Measurements from ENCODE around the gene MED22.
A peak's percentile ranks its signal among the peaks of the same experiment; 100 is the strongest.

Gene MED22

DNA sequence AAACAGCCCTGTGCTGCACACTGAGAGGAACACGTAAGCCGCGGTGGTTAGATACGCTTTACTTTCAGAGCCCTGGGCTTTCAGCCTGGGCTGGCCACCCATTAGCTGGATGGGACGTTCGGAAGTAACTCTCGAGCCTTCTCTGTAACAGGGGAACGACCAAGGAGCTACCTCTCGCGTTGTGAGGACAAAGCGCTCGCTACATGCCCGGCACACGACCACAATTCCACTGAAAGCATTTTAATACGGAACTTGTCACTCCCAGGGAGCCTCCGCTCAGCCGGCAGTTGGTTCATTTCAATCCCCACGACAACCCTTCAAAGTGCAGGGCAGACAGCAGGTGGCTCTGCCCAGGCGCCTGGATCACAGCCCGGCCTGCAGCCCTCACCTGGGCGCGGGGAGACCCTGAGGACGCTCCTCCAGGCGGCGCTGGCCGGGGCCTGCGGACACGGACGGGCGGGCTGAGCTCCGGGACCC is 8.0 kb upstream of the MED22 start:
- Mint-ChIP-seq H3K27me3 (no peaks in the 10 kb centered on the region), H3K4me1 (peaks cover 42 to 74% of the 10 kb centered on the region in 2 donors), H3K36me3 (peaks cover 24 to 40% of the 10 kb centered on the region in 2 donors), H3K27ac (peak overlapping the region; percentile 90), H3K9me3 (no peaks in the 10 kb centered on the region), H3K4me3 (peak overlapping the region; percentile 87 to 96)
- DNase-seq (no peak), ATAC-seq (replicated peaks) (peak; percentile 43 to 44)

DNA sequence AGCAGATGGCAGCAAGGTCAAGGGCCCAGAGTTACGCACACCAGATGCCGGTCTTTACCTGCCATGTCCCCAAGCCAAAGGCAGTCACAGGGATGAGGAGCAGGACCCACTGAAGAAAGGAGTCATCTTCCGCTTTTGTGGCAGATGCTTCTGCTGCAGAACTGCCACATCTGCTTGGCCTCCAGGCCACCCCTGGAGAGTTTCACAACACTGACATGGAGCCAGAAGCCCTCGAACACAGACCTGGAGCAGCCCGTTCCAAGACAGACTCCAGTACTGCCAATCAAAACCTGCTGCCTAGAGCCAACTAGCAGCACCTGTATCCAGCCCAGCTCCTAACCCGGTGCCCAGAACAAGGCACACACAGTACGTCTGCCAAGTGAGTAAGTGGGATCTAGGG is 6.8 kb upstream of the MED22 start:
- Mint-ChIP-seq H3K27me3 (no peaks in the 10 kb centered on the region), H3K9me3 (no peaks in the 10 kb centered on the region), H3K27ac (peak overlapping the region; percentile 59), H3K4me3 (peak overlapping the region; percentile 52 to 56), H3K4me1 (peaks cover 41 to 73% of the 10 kb centered on the region in 2 donors), H3K36me3 (peaks cover 27 to 43% of the 10 kb centered on the region in 2 donors)
- no peak for ATAC-seq (replicated peaks)
- no peak for DNase-seq

DNA sequence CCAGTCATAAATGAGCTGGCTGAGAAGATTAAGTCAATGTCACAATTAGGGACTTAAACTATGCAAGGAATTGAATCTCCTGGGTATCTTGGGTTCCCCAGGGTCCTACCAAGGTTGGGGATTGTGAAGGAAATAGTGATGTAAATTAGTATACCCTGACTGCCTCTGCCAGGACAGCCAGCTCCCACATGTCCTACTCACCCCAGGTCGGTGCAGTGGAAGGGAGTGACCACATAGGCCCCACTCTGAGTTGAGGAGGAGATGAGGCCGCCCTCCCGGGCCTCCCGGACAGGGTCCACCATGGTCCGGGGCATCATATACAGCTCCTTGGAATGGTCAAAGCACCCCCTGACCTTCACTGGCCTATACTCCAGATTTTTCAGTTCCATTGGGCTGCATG is 5.6 kb upstream of the MED22 start:
- H3K4me3 Mint-ChIP-seq, result no peak overlapping the region
- peak overlapping the region; percentile 92 for H3K27ac Mint-ChIP-seq
- H3K4me1 Mint-ChIP-seq, result peaks cover 41 to 73% of the 10 kb centered on the region in 2 donors
- ATAC-seq (replicated peaks) (no peak), DNase-seq (no peak)
- H3K9me3 Mint-ChIP-seq, result no peaks in the 10 kb centered on the region
- peaks cover 33 to 48% of the 10 kb centered on the region in 2 donors for H3K36me3 Mint-ChIP-seq
- no peaks in the 10 kb centered on the region for H3K27me3 Mint-ChIP-seq

DNA sequence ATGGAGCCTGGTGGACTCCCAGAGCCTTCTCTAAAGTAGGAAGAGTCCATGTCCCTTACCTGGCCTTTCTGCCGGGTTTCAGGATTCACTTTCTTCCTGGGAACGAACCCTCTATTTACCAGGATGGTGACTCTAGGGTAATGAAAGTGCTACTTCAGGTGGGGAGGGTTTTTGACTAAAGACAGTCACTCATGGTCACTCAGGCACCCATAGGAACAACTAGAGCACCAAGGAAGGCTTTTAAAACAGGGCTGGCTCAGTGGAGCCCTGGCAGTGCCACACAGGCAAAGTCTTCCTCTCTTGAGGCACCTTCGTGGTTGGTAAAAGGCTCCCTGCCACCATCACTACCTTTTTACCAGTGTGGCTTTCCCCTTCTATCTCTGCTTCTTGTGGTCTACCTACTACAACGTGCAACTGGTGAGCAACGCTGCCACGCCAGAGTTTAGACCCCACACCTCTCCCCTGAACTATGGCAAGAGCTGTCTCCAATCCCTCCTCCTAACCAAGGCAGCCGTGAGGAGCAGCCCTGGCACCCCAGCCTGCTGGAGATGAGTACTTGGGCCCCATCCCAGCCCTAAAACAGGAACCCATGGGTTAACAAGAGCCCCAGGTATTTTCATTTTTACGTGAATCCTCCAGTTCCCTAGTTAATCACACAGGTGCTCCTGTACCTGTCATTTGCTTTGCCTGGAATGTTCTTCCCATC is 4.9 kb upstream of the MED22 start:
- Mint-ChIP-seq H3K4me3 (peak overlapping the region in 1 of 2 donors; percentile 37), H3K9me3 (no peaks in the 10 kb centered on the region), H3K27ac (peak overlapping the region; percentile 92), H3K4me1 (peaks cover 37 to 73% of the 10 kb centered on the region in 2 donors), H3K36me3 (peaks cover 40 to 48% of the 10 kb centered on the region in 2 donors), H3K27me3 (no peaks in the 10 kb centered on the region)
- no peak for DNase-seq
- ATAC-seq (replicated peaks), result no peak

DNA sequence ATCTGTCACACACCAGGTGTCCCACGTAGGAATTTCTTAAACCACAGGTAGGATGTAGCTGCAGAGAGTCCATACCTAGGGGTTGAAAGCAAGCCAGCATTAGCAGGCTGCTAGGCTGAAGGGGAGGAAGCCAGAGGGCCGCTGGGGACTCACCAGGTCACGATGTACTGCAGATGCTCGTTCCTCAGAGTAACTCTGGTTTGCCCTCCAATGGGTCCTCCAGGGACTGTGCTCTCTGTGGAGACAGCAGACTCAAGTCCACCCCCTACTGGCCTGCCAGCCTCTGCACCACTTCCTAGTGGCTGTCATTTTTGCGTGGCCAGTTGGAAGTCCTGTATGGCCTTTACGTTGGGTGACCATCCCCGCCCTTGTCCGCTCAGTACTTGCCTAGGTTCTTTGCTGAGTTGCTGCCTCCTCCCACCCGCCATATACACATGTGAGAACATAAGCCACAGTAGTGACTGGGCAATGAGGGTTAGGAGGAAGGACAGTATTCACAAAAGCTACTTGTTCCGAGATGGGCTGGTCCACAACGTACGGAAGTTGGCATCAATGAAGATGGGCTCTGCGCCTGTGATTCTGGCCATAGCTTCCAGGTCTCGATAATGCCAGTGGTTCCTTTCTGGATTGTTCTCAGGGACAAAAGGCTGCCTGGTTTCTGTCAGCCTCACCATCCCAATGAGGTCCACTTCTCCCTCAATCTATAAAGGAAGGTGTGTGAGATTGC is 4.1 kb upstream of the MED22 start:
- DNase-seq (peak; percentile 34), ATAC-seq (replicated peaks) (peak; percentile 21 to 31)
- Mint-ChIP-seq H3K9me3 (no peaks in the 10 kb centered on the region), H3K36me3 (peaks cover 37 to 48% of the 10 kb centered on the region in 2 donors), H3K4me3 (peak overlapping the region in 1 of 2 donors; percentile 32), H3K4me1 (peaks cover 33 to 70% of the 10 kb centered on the region in 2 donors), H3K27me3 (no peaks in the 10 kb centered on the region), H3K27ac (peak overlapping the region; percentile 71)

DNA sequence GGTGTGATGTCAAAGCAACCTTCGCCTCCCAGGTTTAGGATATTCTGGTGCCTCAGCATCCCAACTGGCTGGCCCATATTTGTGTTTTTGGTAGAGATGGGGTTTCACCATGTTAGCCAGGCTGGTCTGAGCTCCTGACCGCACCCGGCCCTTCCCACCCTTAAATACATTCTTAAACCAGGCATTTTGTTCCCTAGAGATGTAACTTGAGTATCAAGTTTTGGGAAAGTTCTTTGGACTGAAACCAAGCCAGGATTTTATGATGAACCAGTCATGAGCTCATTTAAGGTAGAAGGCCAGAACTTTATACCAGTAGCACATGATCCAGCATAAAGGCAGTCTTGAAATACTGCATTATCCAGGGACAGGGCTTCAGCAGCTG is 3.6 kb upstream of the MED22 start:
- no peaks in the 10 kb centered on the region for H3K9me3 Mint-ChIP-seq
- ATAC-seq (replicated peaks), result no peak
- peaks cover 38 to 72% of the 10 kb centered on the region in 2 donors for H3K4me1 Mint-ChIP-seq
- no peak overlapping the region for H3K27ac Mint-ChIP-seq
- H3K4me3 Mint-ChIP-seq, result no peak overlapping the region
- peaks cover 37 to 54% of the 10 kb centered on the region in 2 donors for H3K36me3 Mint-ChIP-seq
- no peaks in the 10 kb centered on the region for H3K27me3 Mint-ChIP-seq
- DNase-seq, result no peak

DNA sequence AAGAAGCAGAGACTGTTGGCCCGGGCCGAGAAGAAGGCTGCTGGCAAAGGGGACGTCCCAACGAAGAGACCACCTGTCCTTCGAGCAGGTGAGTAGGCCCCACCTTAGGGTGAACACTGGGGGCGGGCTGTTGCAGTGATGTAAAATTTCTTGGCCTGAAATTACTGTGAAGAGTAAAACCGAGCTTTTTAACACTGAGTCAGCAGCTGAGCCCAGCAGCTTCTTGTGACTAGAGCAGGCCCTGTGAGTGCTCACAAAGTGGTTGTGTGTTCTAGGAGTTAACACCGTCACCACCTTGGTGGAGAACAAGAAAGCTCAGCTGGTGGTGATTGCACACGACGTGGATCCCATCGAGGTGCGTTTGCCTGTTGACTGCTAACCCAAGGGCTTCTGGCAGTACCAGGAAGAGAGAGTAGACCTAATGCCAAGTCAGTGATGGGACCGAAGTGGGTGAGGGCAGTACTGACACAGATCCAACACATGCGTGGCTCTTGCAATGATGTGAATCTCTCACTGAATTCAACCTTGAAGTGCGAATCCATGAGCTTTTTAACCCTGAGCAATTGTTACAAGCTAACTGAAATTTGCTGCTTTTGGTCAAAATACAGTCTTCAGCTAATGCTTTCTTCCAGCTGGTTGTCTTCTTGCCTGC is 2.2 kb upstream of the MED22 start:
- no peaks in the 10 kb centered on the region for H3K9me3 Mint-ChIP-seq
- peaks cover 42 to 81% of the 10 kb centered on the region in 2 donors for H3K4me1 Mint-ChIP-seq
- no peaks in the 10 kb centered on the region for H3K27me3 Mint-ChIP-seq
- H3K27ac Mint-ChIP-seq, result peak overlapping the region; percentile 100
- ATAC-seq (replicated peaks) (no peak), DNase-seq (no peak)
- H3K4me3 Mint-ChIP-seq, result peak overlapping the region; percentile 97 to 99
- peaks cover 39 to 61% of the 10 kb centered on the region in 2 donors for H3K36me3 Mint-ChIP-seq

DNA sequence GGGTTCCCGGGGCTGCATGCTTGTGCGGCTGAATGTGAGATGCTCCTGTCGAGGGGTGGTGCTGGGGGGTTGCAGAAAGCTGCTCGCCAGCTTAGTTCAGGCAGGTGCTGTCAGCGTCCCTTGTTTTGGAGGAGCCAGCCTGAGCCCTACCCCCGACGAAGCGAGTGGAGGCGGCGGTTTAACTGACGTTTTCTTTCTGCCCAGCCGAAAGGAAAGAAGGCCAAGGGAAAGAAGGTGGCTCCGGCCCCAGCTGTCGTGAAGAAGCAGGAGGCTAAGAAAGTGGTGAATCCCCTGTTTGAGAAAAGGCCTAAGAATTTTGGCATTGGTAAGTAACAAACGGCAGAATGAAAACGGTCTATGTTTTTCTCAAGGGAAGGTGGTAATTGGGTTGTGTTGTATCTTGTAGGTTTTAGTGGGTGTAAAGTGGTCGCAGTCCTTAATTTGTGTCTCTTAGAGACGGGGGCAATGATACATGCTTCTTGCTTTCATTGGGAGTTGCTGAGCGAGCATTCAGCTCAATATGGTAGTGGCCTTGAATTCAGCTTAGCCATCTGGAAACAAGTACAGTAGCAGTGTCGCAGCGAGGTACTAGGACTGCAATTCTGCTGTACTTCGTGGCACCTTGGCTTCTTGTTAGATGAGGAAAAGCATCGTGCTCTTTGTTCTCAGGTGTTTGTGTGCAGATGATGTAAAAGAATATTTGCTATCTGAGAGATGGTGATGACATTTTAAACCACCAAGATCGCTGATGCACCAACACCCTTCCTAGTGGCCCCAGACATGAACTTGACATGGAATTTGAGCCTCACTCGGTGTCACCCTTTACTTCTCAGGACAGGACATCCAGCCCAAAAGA is 1.0 kb upstream of the MED22 start:
- Mint-ChIP-seq H3K4me3 (peak overlapping the region; percentile 97 to 99), H3K36me3 (peaks cover 46 to 73% of the 10 kb centered on the region in 2 donors), H3K4me1 (peaks cover 35 to 76% of the 10 kb centered on the region in 2 donors), H3K9me3 (no peaks in the 10 kb centered on the region), H3K27ac (peak overlapping the region; percentile 100), H3K27me3 (no peaks in the 10 kb centered on the region)
- ATAC-seq (replicated peaks), result no peak
- no peak for DNase-seq

DNA sequence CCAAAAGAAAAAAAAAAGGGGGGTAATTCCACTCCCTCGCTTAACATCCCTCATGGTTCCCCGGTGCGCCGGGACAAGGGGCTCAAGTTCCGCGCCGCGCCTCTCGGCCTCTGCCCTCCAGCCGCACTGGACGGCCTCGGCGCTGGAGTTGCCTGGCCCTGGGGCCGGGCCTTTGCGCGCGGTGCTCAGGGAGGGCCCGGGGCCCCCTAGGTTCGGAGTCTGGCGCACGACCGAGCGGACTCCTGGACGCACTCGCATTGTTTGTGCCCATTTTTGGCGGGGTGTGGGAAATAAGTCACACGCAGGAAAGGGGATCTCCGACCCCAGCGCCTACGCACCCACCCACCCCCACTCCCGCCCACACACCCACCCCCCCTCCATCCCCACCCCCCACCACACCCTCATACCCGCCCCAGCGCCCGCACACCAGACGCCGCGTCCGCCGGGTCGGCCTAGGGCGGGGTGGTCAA is 381 bp downstream of the MED22 start:
- peak; percentile 52 for DNase-seq
- Mint-ChIP-seq H3K4me1 (peaks cover 31 to 69% of the 10 kb centered on the region in 2 donors), H3K36me3 (peaks cover 43 to 71% of the 10 kb centered on the region in 2 donors)

DNA sequence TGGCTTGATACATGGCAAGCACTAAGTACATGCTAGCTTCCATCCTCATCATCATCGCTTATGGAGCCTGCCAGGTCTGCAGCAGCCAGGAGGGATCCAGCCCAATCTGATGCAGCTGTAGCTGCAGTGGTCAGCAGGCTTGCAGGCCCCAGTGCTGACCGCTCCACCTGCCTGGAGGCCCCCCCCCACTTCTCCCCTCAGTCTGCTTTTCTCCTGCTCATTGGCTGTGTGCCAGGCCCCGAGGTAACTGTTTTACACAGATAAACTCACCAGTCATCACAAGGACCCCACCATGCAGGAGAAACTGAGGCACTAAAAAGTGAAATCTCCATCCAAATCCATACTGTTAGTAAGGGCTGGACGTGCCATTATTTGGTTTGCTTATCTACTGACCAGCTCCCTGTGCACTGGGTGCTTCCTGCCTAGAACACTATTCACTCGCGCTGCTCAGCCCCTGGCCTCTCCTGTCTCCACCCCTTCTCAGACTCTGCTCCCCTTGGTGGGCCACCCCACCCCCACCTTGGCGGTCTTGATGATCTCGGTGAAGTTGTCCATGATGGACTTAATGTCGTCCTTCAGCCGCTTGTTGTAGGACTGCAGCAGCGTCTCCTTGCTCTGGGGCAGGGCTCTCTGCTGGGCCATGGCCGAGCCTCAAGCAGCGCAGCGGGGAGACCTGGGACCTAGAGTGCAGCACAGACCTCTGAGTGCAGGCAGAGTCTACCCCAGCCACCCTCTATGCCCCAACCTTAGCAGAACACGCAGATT is 1.7 kb downstream of the MED22 start:
- Mint-ChIP-seq H3K4me3 (peak overlapping the region; percentile 97 to 99), H3K9me3 (no peaks in the 10 kb centered on the region), H3K27me3 (no peaks in the 10 kb centered on the region), H3K27ac (peak overlapping the region; percentile 100), H3K4me1 (peaks cover 39 to 75% of the 10 kb centered on the region in 2 donors), H3K36me3 (peaks cover 46 to 72% of the 10 kb centered on the region in 2 donors)
- DNase-seq (no peak), ATAC-seq (replicated peaks) (no peak)

More for the DNA sequence above, 381 bp downstream of the MED22 start:
- peak; percentile 59 to 65 for ATAC-seq (replicated peaks)
- Mint-ChIP-seq H3K4me3 (peak overlapping the region; percentile 97 to 99), H3K9me3 (no peaks in the 10 kb centered on the region), H3K27ac (peak overlapping the region; percentile 100), H3K27me3 (no peaks in the 10 kb centered on the region)

DNA sequence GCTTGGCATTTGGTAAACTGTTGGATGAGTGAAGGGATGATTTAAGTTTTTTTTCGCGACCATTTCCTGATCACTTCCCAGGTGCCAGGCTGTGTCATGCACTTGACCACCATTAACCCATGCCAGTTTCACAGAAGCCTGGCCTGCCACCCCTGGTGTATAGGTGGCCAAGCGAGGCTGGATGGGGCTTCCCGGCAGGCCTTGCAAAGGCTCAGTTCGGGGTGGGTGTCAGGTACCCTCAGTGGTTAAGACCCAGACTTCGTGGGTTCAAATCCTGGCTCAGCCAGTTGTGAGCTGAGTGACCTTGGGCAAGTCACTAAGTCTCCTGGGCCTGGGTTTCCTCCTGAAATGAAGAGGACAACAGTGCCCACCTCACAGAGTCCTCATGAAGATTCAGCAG is 2.3 kb downstream of the MED22 start:
- Mint-ChIP-seq H3K4me3 (no peak overlapping the region), H3K27me3 (no peaks in the 10 kb centered on the region), H3K4me1 (peaks cover 45 to 81% of the 10 kb centered on the region in 2 donors), H3K9me3 (no peaks in the 10 kb centered on the region), H3K27ac (no peak overlapping the region), H3K36me3 (peaks cover 51 to 77% of the 10 kb centered on the region in 2 donors)
- ATAC-seq (replicated peaks), result no peak
- no peak for DNase-seq

DNA sequence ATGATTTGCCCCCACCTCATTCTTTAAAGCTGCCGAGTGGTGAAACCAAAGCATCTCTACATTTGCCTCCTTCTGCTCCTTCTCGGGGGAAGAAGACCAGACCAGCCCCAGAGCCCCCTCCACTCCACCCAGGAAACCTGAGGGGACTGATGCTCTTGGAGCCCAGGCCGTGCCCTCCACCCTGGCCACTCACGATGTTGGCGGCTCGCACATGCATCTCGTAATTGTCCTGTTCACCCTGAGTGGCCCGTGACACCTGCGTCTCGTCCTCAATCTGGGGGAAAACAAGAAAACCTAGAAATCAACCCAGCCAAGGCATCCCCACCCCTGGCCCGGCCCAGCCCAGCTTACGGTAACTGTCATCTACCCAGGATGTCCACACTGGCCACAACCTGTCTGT is 3.0 kb downstream of the MED22 start:
- peaks cover 49 to 82% of the 10 kb centered on the region in 2 donors for H3K4me1 Mint-ChIP-seq
- H3K36me3 Mint-ChIP-seq, result peaks cover 54 to 77% of the 10 kb centered on the region in 2 donors
- no peaks in the 10 kb centered on the region for H3K27me3 Mint-ChIP-seq
- peaks cover 0 to 2% of the 10 kb centered on the region in 2 donors for H3K9me3 Mint-ChIP-seq
- H3K4me3 Mint-ChIP-seq, result no peak overlapping the region
- DNase-seq (no peak), ATAC-seq (replicated peaks) (no peak)
- H3K27ac Mint-ChIP-seq, result peak overlapping the region; percentile 25

DNA sequence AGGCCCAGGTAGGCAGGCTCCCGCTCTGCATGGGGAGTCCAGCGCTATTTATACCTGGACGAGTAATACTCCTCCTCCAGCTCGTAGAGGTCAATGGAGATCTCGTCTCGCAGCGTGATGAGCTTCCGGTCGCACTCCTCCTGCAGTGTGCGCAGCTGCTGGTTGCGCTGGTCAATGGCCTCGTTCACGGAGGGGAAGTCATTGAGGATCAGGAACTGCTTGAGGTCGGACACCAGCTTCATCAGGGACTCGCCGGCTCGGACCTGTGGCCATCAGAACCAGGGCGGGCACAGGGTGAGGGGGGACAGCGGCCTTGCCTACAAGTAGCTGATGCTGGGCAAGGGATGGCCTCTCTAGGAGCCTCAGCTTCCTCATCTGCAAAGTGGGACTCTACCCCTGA is 3.9 kb downstream of the MED22 start:
- peaks cover 0 to 4% of the 10 kb centered on the region in 2 donors for H3K9me3 Mint-ChIP-seq
- no peak for DNase-seq
- peaks cover 55 to 77% of the 10 kb centered on the region in 2 donors for H3K36me3 Mint-ChIP-seq
- H3K4me1 Mint-ChIP-seq, result peaks cover 54 to 82% of the 10 kb centered on the region in 2 donors
- no peak overlapping the region for H3K27ac Mint-ChIP-seq
- H3K27me3 Mint-ChIP-seq, result no peaks in the 10 kb centered on the region
- no peak overlapping the region for H3K4me3 Mint-ChIP-seq
- ATAC-seq (replicated peaks), result no peak
